GM18909 (cell line): ENCODE results near the gene LCTL.

Source experiments
- ATAC-seq: cut with Tn5 transposase; IDR thresholded peaks from one replicate; pipeline ENCODE4 v1.9.1; 2021; ENCODE audit warnings: mild to moderate bottlenecking; ENCODE audit not compliant: unreplicated experiment, poor library complexity

The LCTL gene, protein sequence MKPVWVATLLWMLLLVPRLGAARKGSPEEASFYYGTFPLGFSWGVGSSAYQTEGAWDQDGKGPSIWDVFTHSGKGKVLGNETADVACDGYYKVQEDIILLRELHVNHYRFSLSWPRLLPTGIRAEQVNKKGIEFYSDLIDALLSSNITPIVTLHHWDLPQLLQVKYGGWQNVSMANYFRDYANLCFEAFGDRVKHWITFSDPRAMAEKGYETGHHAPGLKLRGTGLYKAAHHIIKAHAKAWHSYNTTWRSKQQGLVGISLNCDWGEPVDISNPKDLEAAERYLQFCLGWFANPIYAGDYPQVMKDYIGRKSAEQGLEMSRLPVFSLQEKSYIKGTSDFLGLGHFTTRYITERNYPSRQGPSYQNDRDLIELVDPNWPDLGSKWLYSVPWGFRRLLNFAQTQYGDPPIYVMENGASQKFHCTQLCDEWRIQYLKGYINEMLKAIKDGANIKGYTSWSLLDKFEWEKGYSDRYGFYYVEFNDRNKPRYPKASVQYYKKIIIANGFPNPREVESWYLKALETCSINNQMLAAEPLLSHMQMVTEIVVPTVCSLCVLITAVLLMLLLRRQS

DNA sequence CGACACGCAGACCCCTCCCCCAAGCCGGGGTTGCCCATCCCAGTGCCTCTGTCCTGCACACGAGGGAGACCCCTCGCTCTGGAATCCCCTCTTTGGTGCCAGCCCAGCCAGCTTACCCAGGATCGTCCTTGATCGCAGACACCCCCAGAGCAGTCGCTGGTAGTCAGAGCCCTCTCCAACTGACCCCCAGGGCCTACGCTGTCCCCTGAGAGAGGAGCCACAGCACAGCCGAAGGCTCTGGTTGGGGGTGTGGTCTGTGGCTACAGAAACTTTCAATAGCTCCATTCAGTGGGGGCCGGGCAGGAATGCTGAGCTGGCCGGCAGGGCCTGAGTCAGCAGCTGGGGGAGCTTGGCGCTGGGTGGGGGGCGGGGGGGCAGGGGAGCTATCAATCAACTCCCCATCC, at the start of gene LCTL:
LCTL (minus strand) TSS at position 258 of the 404 bp plus-strand sequence. CDS start 633 bp downstream, outside the sequence.
- ATAC-seq = no peak

DNA sequence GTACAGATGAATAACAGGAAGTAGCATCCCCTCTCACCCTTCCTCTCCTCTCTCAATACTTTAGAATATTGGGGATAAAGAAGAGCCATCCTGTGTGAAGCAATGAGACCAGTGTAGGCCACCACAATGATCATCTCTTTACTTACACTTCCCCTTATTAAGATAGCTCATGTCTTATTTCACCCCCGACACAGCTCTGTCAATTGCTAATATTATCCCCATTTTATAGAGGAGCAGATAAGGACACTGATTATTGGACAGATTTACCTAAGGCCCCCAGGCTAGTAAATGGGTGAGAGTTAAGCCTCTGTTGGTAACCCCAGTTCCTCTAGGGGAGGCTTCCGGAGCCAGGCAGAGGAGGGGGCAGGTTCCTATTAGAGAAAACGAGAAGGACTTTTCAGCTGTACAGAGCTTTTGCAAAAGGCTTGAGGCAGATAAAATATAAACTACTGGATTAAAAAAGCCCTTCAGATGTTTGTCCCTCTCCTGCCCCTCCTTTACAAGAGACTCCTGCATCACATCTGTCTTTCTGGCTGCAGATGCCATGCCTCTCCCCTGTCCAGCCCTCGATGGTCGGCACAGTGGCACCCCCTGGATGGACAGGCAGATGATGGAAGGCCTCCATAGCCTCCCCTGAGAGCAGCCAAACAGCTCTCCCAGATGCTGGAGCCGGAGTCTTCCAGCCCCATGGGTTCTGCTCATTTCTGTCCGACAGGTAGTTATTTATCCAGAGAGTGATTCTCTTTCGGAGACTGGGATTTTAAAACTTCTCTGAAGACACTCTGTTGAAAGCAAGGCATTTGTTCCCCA, 49.4 kb upstream of the LCTL start:
- ATAC-seq = no peak

DNA sequence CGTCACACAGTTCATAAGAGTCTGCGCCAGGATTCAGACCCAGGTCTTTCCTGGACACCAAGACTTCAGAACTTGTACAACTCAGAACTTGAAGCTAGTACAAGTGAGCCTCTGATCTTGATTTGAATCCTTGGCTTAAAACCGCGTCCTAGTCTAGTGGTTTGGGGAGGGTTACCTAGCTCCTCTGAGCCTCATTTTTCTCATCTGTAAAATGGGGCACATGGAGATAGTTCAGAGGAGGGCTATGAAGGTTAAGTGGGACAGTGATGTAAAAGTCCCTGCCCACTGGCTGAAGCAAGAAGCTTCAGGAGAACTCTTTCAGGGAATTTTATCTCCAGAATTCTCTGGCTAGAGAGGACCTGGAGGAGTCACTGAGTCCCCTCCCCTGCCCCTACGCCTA, 48.7 kb upstream of the LCTL start:
- ATAC-seq = no peak

DNA sequence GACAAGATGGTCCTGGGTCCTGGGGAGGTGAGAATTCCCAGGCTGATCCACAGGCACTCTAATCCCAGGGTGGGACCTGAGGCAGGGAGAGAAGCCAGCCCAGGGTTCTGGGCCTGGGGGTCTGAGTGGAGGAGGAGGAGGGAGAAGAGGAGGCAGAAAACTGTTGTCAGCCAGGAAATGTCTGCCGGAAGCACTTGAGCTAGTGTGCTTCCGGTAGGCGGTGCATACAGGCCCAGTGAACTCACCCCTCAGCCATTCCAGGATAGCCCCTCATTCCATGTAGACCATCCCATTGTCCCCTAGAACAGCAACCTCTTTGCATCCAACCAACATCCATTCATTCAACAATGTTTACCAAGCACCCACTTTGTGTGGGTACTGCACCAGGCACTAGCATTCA, 47.9 kb upstream of the LCTL start:
- ATAC-seq = no peak

DNA sequence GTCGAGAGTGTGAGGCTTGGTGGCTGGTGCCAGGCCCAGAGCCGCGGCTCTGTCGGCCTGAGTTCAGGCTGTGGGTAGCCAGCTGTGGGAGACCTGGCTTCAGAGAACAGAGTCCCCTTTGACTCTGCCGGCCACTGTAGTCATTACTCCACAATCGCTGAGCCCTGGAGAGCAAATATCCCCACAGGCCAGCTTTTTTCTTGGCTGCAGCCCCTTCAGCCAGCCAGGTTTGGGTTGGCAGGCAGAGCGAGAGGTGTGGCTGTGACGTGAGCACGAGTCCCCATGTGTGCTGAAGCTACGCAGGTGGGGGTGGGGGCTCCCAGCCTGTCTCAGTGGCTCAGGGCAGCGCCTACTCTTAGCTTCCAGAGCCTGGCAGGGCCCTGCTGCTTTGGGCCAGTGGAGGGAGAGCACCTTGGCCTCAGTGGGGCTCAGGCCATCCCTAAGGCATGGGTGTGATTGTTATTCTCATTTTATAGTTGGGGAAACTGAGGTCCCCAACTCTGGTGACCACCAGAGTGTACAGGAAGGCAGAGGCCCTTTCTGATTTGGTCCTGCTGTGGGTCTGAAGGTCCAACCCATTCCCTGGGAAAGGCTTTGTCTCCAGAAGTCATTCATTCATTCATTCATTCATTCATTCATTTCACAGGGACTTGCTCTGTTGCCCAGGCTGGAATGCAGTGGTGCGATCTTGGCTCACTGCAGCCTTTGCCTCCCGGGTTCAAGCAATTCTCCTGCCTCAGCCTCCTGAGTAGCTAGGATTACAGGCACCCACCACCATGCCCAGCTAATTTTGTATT, 45.7 kb upstream of the LCTL start:
- no peak for ATAC-seq

DNA sequence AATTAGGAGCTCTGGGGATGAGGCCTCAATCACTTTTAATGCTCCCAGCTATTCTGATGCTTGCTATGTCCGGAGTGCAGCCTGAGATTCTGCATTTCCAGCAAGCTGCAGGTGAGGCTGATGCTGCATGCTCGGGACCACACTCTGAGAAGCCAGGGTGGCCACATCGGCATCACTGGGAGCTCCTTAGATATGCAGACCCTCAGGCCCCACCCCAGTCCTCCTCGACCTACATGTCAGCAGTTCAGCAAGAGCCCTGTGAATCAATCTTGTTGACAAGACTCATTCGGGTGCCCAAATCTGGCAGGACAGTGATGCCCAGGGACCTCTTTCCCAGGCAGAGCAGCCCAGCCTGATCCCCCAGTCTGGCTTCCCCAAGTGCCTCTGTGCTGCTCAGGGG, 44.1 kb upstream of the LCTL start:
- no peak for ATAC-seq

DNA sequence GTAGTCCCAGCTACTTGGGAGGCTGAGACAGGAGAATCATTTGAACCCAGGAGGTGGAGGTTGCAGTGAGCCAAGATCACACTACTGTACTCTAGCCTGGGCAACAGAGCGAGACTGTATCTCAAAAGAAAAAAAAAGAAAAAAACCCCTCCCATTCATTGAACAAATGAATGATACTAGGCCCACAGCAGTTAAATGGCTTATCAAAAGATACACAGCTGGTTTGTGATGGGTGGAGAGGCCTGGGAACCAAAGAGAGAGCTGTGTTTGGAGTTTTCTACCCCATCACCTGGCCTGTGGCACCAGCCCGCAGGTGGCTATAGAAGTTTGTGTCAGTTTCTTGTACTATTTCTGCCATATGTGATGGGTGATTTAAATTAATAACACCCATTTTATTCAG, 43.1 kb upstream of the LCTL start:
- no peak for ATAC-seq

DNA sequence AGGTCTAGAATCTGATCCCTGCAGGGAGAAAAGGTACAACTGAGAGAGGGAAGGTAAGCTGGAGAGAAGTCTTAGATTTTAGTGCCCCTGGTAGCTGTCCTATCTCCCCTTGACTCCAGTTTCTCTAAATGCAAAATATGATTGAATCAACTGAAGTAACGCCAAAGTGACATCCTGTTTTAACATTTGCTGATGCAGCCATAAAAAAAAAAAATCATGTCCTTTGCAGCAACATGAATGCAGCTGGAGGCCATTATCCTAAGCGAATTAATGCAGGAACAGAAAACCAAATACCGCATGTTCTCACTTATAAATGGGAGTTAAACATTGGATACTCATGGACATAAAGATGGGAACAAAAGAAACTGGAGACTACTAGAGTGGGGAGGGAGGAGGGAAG, 42.4 kb upstream of the LCTL start:
- ATAC-seq = no peak

DNA sequence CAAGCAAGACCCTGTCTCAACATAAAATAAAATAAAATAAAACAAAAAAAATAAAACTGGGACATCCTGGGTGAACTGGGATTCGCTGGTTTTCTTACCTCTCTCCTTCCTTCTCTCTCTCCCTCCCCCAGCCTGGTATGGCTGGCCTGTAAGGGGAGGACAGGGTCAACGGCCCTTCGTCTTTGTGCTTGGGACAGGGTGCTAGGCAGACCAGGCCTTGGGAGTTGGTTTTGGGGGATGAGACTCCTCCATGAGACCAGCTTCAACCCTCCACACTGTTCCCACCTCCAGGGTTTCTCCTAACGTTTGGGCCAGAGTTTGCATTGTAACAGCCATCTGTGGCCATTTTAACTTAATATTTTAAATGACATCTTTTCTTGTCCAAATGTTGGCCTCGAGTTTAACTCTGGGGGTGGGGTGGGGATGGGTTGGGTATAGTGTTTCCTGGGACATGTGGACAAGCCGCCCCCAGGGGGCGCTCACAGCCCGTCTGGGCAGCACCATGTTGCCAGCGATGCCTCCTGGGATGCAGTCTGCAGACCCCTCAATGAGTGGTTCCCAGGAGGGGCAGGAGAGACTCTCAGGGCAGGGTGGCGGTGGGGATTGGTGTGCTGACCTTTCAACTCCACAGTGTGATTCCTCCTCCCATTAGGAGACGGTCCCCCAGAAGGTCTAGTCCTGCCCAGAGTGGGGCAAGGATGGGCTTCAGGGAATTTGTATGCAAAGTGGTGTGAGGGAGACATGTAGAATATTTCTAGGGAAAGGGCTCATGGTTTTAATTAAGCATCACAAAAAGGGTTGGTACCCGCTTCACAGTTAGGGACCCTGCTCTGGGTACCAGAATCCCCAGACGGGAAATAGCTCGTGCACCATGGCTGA, 37.7 kb upstream of the LCTL start:
- no peak for ATAC-seq

DNA sequence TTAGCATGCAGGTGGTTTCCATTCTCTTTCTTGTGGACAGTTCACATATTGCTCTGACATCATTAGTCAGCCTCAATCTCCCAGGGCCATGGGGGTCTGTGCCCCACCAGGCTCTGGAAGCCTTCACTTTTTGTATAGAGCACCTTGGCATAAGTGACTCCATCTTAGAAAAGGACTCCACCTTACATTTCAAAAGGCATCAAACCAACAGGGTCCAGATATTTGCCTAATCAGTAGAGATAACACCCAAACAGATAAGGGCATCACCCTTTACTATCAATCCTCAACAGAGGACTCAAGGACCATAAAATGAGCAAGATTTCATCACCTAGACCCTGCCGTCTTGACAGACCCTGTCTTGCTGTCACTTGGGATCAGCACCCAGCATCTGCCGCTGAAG, 35.7 kb upstream of the LCTL start:
- no peak for ATAC-seq

DNA sequence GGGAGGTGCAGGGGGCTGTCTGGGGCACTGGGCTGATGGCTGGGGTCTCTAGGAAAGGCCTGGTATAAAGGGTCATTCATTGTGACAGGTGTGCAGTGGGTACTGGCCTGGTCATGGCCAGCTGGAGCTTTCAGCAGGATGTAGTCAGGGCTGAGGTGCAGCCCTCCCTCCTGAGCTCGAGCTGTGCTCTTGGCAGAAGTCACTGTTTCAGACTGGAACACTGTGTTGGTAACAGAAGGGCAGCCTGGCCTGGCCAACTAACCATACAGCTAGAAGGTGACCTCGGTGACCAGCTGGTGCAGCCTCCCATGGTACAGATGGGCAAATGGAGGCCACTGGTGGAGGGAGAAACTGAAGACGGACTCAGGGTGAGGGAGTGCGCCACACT, 34.4 kb upstream of the LCTL start:
- ATAC-seq = no peak

DNA sequence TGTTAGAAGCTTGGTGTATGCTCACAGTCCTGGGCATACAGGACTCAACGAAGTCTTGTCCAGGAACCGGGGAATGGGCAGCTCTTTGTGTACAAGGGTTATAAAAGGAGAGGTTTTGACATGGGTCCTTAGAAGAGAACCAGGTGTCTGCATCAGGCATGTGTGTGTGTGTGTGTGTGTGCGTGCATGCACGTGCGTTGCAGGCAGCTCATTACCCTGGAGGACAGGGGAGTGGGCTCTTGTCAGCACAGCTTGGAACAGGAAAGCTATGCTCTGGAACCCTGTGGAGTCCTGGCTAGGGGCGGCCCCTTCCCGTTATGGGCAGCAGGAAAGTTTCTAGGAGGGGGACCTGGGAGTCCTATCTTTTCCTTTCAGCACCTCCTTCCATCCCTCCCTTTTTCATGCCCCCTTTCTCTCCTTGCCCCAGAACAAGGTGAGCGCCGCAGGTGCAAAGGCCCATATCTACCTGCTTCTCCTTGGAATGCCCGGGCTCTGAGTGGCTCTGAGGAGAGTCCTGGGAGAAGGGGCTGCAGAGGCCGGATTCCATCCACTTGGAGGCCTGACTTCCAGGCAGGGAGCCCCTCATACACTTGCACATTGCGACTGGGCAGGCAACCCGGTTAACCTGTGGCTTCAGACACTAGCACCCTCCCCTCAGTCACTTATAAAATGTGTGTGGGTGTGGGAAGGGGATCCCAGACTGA, 33.9 kb upstream of the LCTL start:
- no peak for ATAC-seq

DNA sequence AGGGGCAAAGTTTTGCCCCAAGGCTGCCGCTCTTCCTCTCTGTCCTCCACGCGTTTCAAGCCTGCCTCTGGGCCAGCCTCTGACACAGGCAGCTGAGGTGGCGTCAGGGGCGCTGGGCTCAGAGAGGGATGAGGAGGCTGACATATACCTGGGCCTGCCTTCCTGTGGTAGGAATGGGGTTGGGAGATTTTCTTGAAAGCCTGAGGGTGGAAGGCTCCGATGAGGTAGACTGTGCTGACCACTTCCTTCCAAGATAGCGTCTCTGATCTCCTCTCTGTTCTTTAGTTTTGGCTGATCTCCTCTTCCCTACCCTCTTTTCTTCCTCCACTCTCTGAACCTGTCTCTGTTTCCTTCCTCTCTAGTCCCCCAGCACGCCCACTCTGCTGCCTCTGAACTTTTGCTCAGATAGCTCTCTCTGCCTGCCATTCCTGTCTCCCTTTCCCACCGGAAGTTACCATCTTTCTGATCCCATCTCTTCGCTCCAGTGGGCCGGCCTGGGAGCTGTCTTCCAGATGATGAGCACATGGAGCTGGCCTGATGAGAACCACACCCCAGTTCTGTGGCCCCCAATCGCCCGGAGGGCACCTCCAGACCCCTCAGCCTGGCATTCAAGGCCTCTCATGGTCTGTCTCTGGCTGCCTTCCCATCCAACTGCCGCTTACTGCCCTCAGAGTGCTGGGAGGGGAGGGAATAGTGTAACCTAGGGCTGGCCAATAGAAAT, 32.5 kb upstream of the LCTL start:
- no peak for ATAC-seq

DNA sequence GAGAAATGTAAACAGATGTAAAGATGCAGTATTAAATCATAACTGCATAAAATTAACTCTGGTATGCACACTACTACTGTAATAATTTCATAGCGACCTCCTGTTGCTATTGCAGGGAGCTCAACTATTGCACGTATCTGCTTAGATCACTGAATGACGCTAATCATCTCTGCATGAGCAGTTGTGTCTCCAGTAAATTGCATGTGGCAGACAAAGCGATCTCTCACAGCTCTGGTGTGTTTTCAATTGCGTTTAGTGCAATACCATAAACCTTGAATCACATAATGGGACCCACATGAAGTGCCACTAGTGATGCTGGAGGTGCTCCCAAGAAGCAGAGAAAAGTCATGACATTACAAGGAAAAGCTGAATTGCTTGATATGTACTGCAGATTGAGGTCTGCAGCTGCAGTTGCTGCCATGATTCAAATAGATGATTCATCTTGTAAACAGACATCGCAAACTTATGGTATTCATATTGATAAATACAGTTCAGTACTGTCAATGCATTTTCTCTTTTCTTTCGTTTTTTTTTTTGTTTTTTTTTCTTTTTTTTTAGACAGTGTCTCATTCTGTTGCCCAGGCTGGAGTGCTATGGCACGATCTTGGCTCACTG, 30.2 kb upstream of the LCTL start:
- ATAC-seq = no peak

DNA sequence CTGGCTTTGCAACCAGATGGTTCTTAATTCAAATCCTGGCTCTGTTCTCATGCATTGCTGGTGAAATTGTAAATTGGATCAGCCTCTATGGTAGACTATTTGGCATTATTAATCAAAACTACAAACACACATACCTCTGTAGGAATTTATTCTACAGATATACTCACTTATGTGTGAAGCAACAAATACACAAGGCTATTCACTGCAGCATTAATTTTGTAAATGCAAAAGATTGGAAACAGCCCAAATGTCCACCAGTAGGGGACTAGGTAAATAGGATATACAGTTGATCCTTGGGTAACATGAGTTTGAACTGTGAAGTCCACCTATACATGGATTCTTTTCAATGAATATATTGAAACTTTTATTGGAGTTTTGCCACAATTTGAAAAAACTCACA, 29.5 kb upstream of the LCTL start:
- no peak for ATAC-seq

DNA sequence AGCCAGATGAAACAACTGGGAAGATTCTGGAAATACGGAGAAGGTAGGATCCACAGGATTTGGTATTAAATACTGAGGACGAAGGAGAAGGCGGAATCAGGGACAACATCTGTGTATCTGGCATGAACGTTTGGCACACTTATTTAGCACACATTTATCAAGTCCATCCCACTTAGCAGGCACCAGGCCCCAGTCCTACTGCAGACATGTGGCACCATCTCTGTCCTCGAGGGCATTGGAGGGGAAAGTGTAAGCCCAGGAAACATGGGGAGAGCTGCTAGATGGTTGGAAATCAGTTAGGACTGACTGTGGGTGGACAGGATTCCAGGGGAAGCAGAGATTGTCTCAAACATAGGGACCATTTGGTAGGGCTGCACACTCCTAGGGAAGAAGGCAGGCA, 29.0 kb upstream of the LCTL start:
- no peak for ATAC-seq

DNA sequence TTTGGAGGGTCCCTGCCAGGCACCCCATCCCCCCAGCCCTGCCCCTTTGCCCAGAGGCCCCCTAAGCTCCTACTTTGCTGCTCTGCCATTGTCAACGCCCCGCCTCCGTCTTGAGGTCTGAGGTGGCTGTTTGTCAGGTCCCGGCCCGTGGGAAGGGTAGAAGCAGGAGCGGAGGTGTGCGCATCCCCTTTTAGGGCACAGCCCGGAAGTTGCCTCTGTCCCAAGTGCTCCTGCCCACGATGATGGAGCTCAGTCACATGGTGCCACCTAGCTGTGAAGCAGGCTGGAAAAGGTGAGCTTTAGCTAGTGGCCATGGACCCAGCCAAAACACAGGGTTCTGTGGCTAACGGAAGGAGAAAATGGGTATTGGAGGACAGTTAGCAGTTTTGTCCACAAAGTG, 28.5 kb upstream of the LCTL start:
- ATAC-seq = no peak

DNA sequence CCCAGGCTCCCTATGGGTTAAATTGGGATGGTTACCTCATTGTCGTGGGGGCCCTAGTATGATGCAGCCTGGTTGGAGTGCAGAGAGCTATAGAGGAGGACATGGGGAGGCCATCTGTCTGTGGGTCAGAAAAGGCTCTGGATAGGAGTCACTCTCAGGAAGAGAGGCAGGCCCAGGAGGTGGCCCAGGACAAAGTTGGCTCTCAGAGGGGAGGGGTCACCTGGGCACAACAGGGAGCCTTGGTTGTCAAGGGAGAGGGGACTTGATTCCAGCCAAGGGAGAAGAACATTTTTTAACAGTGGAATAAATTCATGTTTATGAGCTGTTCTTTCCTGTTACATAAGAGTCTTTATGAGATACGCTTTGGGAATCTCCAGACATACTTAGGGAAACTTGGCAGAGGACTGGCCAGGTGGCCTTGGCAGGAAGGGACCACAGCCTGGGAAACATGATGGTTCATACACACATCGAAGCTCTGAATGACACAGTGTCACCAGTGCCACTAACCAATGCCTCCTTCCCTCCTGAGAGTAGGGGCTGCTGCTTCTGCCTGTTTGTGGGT, 27.5 kb upstream of the LCTL start:
- no peak for ATAC-seq
